HG03097 (cell line): ENCODE results near the gene ST6GALNAC2.
"Not testable (repeated sequence)": the region's sequence is repeated elsewhere in the genome, so short reads cannot be mapped to it uniquely, and the experiment has no call there.

Experiments used
- ATAC-seq: cut with Tn5 transposase; IDR thresholded peaks from one replicate; pipeline ENCODE4 v1.9.1; 2021; ENCODE audit not compliant: unreplicated experiment, low FRiP score

Gene ST6GALNAC2

DNA sequence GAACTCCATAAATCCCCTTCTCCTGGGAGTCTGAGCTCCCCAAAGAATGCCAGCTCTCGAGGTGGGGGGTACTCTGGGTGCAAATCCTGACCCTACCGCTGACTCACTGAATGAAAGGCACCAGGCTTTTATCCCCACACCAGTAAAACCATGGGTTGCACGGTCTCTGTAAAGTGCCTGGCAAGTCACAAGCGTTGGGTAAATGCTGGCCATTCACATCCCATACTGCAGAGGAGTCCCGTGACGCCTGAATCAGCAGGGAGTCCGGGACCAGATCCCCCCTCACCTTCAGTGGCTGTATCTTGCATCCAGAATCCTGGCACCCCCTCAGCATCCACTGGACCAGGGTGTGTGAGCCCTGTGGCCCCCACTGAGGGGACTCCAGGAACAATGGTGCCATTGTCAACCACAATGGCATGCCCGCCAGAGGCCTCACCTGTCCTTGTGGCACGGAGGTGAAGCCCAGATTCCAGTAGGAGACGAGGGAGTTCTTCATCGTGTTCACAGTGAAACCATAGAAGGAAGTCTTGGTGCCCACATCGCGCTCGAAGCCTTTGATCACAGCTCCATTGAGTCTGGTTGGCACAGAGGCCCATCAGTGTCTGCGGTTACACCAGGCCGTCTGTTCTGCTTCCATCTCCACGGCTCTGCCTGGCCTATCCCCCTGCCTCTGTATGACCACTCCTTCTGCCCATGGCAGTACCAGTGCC is 13.3 kb downstream of the ST6GALNAC2 start:
- ATAC-seq: no peak

- no peak for ATAC-seq
Observed at GRCh38 chr17:76570877-76571471, 14.7 kb downstream of the ST6GALNAC2 start.

DNA sequence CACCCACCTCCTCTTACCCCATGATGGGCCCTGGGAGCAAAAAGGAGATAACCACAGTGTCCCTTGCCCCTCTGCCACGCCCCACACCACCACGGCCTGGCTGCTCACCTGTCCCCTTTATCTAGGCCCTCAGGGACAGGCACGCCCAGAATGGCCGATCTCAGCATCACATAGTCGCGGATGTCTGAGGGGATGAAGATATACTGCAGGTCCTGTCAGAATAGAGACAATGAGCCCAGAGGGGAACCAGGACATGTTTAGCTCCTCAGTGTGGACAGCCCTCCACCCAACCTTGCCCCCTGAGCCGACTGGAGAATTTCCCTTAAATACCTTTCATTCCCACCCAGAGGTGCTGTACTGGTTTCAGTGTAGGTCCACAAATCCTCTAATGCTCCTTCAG is 15.2 kb downstream of the ST6GALNAC2 start:
- ATAC-seq: no peak

DNA sequence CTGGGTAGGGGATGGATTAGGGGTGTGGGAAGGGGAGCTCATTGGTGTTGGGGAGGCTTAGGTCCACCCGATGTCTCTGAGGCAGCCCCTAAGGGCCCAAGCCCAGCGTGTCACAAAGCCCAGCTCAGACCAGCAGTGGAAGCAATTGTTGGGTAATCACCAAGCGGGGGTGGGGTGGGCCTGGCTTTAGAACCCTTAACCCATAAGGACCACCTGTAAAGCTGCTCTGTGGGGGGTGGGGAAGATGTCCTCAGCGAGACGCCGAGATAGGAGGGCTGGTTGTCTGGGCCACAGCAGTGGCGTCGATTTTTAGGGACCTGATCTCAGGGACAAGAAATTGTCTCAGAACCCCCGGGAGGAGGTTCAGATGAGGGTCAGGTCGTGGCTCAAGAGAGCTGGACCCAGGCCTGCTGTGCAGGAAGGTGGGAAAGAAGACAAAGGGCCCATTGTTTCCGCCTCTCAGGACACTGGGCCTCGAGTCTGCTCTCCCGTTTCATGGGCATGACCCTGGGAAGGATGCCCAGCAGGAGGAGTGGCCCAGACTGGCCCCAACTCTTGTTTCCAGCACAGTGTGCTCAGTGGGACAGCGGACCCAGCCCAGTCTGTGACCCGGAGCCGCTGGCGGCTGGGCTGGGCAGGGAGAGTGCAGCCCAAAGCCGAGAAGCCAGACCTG is 15.9 kb downstream of the ST6GALNAC2 start:
- ATAC-seq: no peak

DNA sequence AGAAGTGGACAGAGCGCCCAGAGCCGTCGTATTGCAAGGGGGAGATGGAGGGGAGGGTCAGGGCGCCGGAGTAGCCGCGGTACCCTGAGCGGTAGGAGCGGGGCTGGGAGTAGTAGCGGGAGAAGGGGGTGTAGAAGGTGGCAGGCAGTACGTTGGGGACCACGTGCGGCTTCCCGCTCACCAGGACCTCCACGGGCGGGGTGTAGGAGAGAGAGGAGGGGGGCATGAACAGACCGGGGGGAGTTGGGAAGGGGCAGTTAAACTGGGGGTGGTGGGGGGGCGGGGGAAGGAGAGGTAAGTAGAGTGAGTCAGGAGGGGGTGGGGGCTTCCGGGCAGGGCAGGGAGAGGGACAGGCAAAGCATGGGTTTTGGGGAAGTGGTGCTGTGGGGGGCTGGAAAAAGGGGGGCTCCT is 16.8 kb downstream of the ST6GALNAC2 start:
- ATAC-seq: no peak

DNA sequence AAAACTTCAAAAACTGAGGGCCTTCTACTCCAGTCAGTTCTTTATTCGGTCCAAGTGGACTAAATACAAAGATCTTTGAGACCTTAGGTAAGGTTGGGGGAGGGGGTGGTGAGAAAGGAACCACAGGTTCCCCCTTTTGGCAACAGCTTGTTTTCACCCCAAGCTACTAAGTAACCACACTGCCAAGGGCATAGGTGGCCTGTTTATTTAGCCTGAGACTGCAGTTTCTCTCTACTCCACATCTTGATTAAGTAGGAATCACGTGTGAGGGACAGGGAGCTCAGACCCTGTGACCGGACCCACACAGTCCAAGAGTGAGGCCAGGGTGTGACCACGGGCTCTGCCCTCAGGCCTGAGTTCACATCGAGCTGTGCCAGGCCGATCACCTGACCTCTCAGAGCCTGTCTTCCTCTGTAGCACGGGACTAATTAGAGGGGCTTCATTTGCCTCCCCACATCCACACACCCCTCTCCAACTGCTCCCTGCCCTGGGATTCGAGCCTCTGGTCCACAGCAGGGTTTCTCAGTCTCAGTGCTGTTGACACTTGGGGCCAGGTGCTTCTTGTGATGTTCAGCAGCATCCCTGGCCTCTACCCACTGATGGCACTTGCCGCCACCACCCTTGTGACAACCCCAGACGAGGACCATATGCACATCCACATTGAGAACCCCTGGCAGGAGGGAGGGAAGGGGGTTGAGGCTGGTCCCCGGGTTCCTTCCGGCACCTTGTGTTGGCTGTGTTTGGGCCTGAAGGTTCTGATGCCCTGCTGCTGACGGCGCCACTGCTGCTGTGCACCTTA is 17.8 kb downstream of the ST6GALNAC2 start:
- ATAC-seq: no peak

GRCh38 chr17:76566988-76567431 is 18.6 kb downstream of the ST6GALNAC2 start:
- ATAC-seq: no peak

- ATAC-seq: no peak
Observed at GRCh38 chr17:76566613-76566943, 19.1 kb downstream of the ST6GALNAC2 start.

GRCh38 chr17:76565728-76566612 is 19.7 kb downstream of the ST6GALNAC2 start:
- ATAC-seq: no peak

DNA sequence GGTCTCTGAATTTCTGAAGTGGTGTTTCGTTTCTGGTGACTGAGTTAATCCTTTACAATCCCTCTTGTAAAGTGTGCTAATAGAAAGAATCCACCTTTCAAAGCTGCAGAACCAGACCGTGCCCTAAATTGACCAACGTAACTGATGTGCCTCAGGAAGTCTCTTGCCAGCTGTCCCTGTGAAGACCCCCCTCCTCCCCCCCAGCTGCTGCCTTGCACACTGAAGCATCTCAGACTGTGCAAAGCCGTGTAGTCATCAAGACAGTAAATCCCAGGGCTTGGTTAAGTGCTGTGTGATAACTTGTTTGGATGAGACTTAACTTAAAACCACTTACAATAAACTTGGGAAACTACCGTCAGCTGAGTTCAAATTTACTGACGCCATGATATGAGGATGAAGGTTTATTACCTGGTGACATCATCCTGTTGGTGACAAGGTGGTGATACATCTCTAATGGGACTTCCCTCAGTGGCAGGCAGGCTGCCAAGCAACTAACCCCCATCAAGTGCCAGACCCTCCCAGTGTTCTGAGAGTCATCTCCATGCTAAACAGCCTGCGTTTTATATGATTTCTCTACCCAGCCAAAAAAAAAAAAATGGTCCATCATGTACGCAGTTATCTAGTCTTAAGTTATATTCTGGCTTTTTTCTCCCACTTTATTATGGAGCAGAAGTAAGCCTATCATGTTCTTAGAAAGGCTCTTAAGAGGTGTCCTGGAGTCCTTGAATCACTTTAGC is 20.5 kb downstream of the ST6GALNAC2 start:
- ATAC-seq: not testable (repeated sequence)

DNA sequence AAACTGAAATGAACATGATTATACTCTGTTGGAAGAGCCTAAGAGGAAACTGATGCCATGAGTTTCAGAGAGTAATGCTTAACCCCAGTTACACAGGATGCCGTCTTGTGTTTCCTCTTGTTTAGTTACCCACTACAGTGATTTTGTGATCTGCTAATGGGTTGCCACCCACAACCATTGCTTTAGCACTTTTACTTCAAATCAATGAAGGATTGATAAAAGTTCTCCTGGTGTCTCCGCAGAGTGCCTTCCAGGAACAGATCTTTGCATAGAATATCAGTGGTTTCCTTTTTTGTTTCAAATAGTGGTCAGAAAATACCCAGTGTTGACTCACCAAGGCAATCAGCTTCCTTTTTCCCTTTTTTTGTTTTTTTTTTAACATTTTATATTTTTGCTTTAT is 22.3 kb downstream of the ST6GALNAC2 start:
- not testable (repeated sequence) for ATAC-seq

DNA sequence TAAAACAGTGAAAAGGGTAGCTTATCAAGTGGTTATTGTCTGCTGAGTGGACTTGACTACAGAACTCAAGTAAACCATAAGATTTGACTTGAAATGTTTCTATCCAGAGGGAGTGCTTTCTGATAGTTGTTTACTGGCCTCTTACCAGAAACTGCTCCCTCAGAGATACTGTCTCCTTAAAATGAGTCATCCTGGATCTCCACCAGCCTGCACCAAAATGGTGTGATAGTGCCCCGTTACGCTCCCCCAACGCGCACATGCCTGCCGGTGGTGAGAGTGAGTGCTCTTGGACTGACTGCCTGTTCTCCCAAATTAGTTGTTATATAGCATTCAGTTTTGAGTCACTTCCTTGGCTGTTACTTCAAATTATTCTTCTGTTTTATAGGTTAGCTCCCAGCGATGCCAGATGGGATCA is 22.9 kb downstream of the ST6GALNAC2 start:
- ATAC-seq: no peak

DNA sequence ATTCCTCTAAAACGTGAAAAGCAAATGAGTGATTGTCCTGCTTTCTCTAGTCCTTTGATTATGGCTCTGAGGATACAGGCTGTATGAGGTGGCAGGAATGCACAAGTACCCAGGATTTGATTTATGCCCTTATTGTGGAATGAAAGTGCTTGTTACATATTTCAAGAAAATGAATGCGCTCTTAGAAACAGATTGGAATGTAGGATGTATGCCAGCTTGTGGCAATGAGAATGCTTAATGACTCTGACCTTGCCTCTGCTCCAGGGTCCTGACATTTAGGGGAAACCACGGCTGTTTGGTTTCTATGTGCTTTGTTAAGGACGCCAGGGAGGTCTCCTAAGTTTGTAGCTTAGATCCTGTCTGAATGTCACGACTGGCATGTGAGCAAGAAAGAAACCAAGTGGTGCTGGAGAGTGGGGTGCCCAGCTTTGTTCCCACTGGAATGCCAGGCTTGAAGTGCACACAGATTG is 23.8 kb downstream of the ST6GALNAC2 start:
- no peak for ATAC-seq

- no peak for ATAC-seq
Observed at GRCh38 chr17:76561332-76561731, 24.3 kb downstream of the ST6GALNAC2 start.

GRCh38 chr17:76560877-76561221 is 24.8 kb downstream of the ST6GALNAC2 start:
- no peak for ATAC-seq

DNA sequence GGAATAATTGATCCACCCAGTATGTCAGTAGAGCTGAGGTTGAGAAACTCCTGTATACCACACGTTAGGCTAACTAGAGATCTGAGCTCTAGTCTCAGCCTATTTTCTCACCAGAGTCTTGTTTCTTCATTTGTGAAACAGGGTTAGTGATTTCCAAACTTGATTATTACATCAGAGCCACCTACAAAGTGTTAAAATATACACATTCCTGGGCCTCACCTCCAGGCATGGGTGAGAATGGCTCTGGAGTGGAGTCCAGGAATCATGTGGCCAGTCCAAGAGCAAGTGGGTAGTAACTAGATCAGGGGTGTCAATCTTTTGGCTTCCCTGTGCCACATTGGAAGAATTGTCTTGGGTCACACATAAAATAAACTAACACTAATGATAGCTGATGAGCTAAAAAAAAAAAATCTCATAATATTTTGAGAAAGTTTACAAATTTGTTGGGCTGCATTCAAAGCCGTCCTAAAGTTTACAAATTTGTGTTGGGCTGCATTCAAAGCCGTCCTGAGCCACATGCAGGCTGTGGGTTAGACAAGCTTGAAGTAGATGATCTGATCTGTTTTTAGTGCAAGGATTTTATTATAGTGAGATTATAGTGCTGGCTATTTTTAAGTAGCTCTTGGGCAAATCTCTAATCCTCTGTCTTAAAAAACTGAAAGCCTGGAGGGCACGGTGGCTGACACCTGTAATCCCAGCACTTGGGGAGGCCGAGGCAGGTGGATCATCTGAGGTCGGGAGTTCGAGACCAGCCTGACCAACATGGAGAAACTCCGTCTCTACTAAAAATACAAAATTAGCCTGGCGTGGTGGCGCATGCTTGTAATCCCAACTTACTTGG is 25.4 kb downstream of the ST6GALNAC2 start:
- no peak for ATAC-seq

- ATAC-seq: not testable (repeated sequence)
Observed at GRCh38 chr17:76559460-76559859, 26.2 kb downstream of the ST6GALNAC2 start.
